ENCODE measurements around the gene EXO5.
"Not testable (repeated sequence)": the region's sequence is repeated elsewhere in the genome, so short reads cannot be mapped to it uniquely, and the experiment has no call there.

EXO5 gene

DNA sequence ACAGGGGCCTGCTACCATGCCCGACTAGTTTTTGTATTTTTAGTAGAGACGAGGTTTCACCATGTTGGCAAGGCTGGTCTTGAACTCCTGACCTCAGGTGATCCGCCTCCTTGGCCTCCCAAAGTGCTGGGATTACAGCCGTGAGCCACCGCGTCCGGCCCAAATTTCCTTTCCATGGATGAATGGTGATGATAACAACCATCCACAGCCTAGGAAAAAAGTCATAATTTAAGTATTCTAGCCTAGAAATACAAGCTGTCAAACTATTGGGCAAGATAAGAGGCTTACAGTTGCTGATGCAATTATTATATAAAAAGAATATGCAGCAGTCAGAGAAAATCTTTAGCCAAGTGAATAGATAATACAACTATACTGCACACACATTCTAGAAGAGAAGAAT is 46.2 kb downstream of the EXO5 start:
- not testable (repeated sequence) for DNase-seq

DNA sequence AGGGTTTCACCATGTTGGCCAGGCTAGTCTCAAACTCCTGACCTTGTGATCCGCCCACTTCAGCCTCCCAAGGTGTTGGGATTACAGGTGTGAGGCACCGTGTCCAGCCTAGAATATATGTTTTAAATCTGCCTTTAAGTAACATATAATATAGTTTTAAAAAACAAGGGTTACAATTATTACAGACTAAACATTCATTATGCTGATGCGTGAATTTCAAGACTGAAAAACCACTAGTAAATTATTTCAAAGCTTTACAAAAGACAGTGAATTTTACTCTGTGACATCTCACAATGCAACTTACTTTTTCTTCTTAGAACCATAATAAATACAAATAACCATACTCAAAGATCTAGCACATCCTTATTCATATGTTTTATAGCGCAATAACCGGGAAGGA is 47.6 kb downstream of the EXO5 start:
- DNase-seq: no peak

DNA sequence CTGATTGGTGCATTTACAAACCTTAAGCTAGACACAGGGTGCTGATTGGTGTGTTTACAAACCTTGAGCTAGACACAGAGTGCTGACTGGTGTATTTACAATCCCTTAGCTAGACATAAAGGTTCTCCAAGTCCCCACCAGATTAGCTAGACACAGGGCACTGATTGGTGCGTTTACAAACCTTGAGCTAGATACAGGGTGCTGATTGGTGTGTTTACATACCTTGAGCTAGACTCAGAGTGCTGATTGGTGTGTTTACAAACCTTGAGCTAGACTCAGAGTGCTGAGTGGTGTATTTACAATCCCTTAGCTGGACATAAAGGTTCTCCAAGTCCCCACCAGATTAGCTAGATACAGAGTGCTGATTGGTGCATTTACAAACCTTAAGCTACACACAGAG is 49.7 kb downstream of the EXO5 start:
- DNase-seq: not testable (repeated sequence)

DNA sequence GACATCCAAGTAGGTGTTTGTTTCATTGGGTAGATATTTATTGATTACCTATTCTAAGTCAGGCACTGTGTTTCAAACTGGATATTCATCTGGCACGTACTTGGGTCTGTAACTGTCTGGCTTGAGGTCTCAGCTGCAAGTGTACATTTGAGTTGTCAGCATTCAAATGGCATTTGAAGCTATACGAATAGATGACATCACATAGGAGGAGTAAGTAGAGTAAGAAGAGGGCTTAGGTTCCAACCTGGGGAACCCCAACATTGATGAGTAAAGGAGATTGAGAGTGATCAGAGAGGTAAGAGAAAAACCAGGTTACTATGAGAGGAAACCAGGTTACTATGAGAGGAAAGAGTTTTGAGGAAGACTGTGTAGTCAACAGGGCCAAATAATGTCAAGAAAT is 53.6 kb downstream of the EXO5 start:
- no peak for DNase-seq

DNA sequence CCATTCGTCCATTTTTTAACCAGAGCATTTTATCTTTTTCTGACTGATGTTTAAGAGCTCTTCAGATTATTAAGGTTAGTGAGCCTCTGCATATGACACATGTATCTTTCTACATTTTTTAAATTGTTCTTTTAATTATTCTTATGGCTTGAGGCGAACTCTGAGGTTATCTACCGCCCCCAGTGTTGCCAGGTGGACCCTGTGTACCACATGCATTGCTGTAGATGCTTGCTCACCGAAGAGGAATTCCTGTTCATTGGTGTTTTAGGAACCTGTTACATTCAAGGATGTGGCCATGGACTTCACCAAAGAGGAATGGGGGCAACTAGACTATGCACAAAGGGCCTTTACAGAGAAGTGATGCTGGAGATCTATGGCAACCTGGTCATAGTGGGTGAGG is 54.7 kb downstream of the EXO5 start:
- no peak for DNase-seq

DNA sequence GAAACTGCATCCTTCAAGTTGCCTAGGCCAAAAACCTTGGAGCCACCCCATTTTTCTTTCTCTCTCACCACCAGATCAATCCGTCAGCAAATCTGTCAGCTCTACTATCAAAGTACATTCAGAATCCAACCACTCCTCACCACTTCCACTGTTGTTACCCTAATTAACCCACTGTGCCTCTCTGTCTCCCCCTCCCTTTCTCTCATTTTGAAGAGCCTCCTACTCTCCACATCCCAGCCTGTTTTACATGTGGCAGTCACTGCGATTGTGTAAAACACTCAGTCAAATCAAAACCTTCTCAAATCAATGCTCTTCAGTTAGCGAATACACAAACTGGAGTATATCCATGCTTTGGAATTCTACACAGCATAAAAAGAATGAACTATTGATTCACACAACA is 55.9 kb downstream of the EXO5 start:
- DNase-seq: no peak

DNA sequence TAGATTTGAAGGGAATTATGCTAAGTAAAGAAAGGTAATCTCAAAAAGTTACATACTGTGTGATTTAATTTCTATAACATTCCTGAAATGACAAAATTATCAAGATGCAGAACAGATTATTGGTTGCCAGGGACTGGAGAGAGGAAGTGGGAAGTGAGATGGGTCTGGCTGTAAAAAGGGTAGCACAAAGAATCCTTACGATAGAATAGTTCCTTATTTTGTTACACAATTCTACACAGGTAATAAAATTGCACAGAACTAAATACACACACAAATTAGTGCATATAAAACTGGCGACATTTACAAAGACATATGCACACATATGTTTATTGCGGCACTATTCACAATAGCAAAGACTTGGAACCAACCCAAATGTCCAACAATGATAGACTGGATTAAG is 56.3 kb downstream of the EXO5 start:
- DNase-seq: no peak

Data from eye (tissue), 1 donor.